CD14-positive monocyte (primary cell): ENCODE measurements around the gene DYSF. TPM values are rescaled to one million over a fixed set of nuclear protein-coding genes. Genes with fewer than 3 reads are reported as not detected.

ENCODE experiments used
- DNase-seq, 3 donors: peaks; one replicate each; pipeline ENCODE4 v3.0.0-alpha.2; 2011 to 2022
- H2AFZ ChIP-seq: 2 replicates; pipeline ENCODE4 v1.6.0; 2012; ENCODE audit warnings: mild to moderate bottlenecking, low read depth, low read length, inconsistent platforms; ENCODE audit not compliant: insufficient read depth, poor library complexity, severe bottlenecking
- H3K27ac ChIP-seq, 2 donors: 1 replicate in 1 of 2; 2 replicates in 1 of 2; pipeline ENCODE4 v1.5.1; 2012 to 2013; ENCODE audit warnings: low read length in 2 of 2, control low read depth in 1 of 2, inconsistent platforms in 1 of 2, low read depth in 1 of 2, mild to moderate bottlenecking in 1 of 2
- H3K27me3 ChIP-seq, 2 donors: one replicate each; pipeline versions ENCODE4 v1.6.0 to v1.6.1; 2011 to 2013; ENCODE audit warnings: low read length in 2 of 2; ENCODE audit not compliant: control insufficient read depth in 2 of 2, insufficient read depth in 2 of 2
- H3K36me3 ChIP-seq, 2 donors: replicated peaks in 1 of 2; 1 replicate in 1 of 2; 2 replicates in 1 of 2; pipeline versions ENCODE4 v1.5.1 to v1.6.1; 2012 to 2013; ENCODE audit warnings: low read length in 2 of 2, control low read depth in 1 of 2, inconsistent platforms in 1 of 2, mild to moderate bottlenecking in 1 of 2; ENCODE audit not compliant: insufficient read depth in 2 of 2, control insufficient read depth in 1 of 2
- H3K4me1 ChIP-seq, 2 donors: 1 replicate in 1 of 2; 2 replicates in 1 of 2; pipeline versions ENCODE4 v1.5.1 to v1.6.1; 2012 to 2013; ENCODE audit warnings: low read length in 2 of 2, control low read depth in 1 of 2, inconsistent platforms in 1 of 2, mild to moderate bottlenecking in 1 of 2, moderate library complexity in 1 of 2; ENCODE audit not compliant: insufficient read depth in 2 of 2, control insufficient read depth in 1 of 2
- H3K4me2 ChIP-seq: replicated peaks from 2 replicates; pipeline ENCODE3; 2012; ENCODE audit warnings: low read length, moderate library complexity, mild to moderate bottlenecking; ENCODE audit not compliant: poor library complexity, severe bottlenecking; ENCODE audit errors: extremely low read depth
- H3K4me3 ChIP-seq, 3 experiments: fragments of 200-600 bp in 1 of 3; sonication (generic) in 1 of 3; replicated peaks in 1 of 3; 1 replicate in 2 of 3; 2 replicates in 1 of 3; pipeline ENCODE4 v1.5.1; 2011 to 2013; ENCODE audit warnings: low read length in 3 of 3, mild to moderate bottlenecking in 3 of 3, control low read depth in 2 of 3, low read depth in 2 of 3, inconsistent platforms in 1 of 3, moderate library complexity in 1 of 3
- H3K79me2 ChIP-seq: 2 replicates; pipeline ENCODE4 v1.6.0; 2012; ENCODE audit warnings: mild to moderate bottlenecking, control low read depth, inconsistent platforms, low read length, moderate library complexity; ENCODE audit not compliant: insufficient read depth
- H3K9ac ChIP-seq: 2 replicates; pipeline ENCODE4 v1.6.0; 2017; ENCODE audit warnings: low read length, mild to moderate bottlenecking; ENCODE audit not compliant: insufficient read depth, poor library complexity, severe bottlenecking
- H3K9me3 ChIP-seq, 2 donors: replicated peaks in 1 of 2; 1 replicate in 1 of 2; 2 replicates in 1 of 2; pipeline versions ENCODE4 v1.5.1 to v1.6.1; 2012 to 2013; ENCODE audit warnings: low read length in 2 of 2, control low read depth in 1 of 2; ENCODE audit not compliant: control insufficient read depth in 1 of 2, insufficient read depth in 1 of 2
- H4K20me1 ChIP-seq: 2 replicates; pipeline ENCODE4 v1.6.0; 2012; ENCODE audit warnings: mild to moderate bottlenecking, low read length, control low read depth, moderate library complexity; ENCODE audit not compliant: insufficient read depth
- H3K27ac Mint-ChIP-seq, 7 donors: one replicate each; pipeline ENCODE4 v1.8.0; 2020; ENCODE audit warnings: mild to moderate bottlenecking in 7 of 7, mixed read lengths in 7 of 7, moderate library complexity in 6 of 7, inconsistent platforms in 2 of 7
- H3K27me3 Mint-ChIP-seq, 3 donors: one replicate each; pipeline ENCODE4 v1.8.0; 2021 to 2022; ENCODE audit warnings: low read depth in 3 of 3, mild to moderate bottlenecking in 3 of 3, mixed read lengths in 3 of 3, moderate library complexity in 3 of 3, inconsistent platforms in 1 of 3
- H3K36me3 Mint-ChIP-seq, 2 donors: one replicate each; pipeline ENCODE4 v1.8.0; 2020; ENCODE audit warnings: mixed read lengths in 2 of 2, inconsistent platforms in 1 of 2, mild to moderate bottlenecking in 1 of 2
- H3K4me1 Mint-ChIP-seq: one replicate; pipeline ENCODE4 v1.8.0; 2020; ENCODE audit warnings: mild to moderate bottlenecking, mixed read lengths
- H3K4me3 Mint-ChIP-seq, 2 donors: one replicate each; pipeline ENCODE4 v1.8.0; 2020; ENCODE audit warnings: mild to moderate bottlenecking in 2 of 2, mixed read lengths in 2 of 2, moderate library complexity in 1 of 2
- H3K9me3 Mint-ChIP-seq, 7 donors: one replicate each; pipeline ENCODE4 v1.8.0; 2020 to 2022; ENCODE audit warnings: mixed read lengths in 7 of 7, mild to moderate bottlenecking in 6 of 7, moderate library complexity in 6 of 7, inconsistent platforms in 2 of 7
- CTCF ChIP-seq: fragments of 200-600 bp; IDR thresholded peaks from one replicate; pipeline ENCODE4 v1.8.0; 2022; ENCODE audit warnings: antibody characterized with exemption, mild to moderate bottlenecking
- WGBS: methylation state at CpG from one replicate; pipeline ENCODE4 v1.1.5; 2013; ENCODE audit warnings: missing lambda C conversion rate; ENCODE audit not compliant: insufficient coverage; 5-methylcytosine and 5-hydroxymethylcytosine counted together
- intact Hi-C, 2 donors: fragments of 100-400 bp; cut with micrococcal nuclease; formaldehyde crosslinking; loops; one replicate each; pipeline versions ENCODE4 v1.15.0 to v1.15.1; 2023
- polyA plus RNA-seq, 3 donors: library from polyadenylated mRNA; depleted of rRNA in 1 of 3; unstranded in 2 of 3; stranded (reverse) in 1 of 3; fragments of 300-500 nt in 2 of 3; fragments of >200 nt in 1 of 3; fragmentation: Illumina TruSeq in 2 of 3; gene quantifications; 1 replicate in 2 of 3; 2 replicates in 1 of 3; pipeline ENCODE4 v1.2.3, GENCODE V29; 2012 to 2021

The DYSF gene
- polyA plus RNA-seq, 3 donors, result 16.1 to 72.5 (median 31.2) TPM

DNA sequence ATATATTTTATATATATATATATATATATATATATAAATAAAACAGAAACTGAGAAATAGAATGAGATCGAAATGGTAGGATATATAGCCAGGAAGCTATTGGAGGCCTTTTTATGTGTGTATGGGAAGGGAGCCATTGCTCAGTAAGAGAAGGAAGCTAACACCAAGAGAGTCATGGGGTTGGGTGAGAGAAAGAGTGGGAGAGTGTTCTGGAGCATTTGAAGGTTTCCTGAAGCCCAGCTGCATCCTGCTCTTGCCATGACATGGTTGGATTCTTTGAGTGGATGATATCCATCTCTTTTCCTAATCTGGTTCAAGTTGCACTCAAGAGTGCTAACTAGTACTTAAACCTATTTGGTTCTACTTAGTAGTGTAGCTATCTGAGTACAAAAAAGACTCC, 282.3 kb downstream of the DYSF start:
- TF ChIP-seq CTCF, result no peak
- H4K20me1 ChIP-seq, result no peaks in the 10 kb centered on the region
- Mint-ChIP-seq H3K4me1 (no peaks in the 10 kb centered on the region), H3K4me3 (no peak overlapping the region), H3K36me3 (no peaks in the 10 kb centered on the region), H3K9me3 (peaks cover 3 to 19% (median 13%) of the 10 kb centered on the region in 7 donors), H3K27ac (no peak overlapping the region), H3K27me3 (peaks cover 1 to 9% (median 2%) of the 10 kb centered on the region in 3 donors)
- intact Hi-C loops, result no loop called here
- H3K4me3 ChIP-seq, result no peak overlapping the region
- no peaks in the 10 kb centered on the region for H3K36me3 ChIP-seq
- H3K27ac ChIP-seq, result no peak overlapping the region
- no peak overlapping the region for H3K4me2 ChIP-seq
- no peaks in the 10 kb centered on the region for H3K79me2 ChIP-seq
- no peak for DNase-seq
- H3K9me3 ChIP-seq, result peaks cover 0 to 20% of the 10 kb centered on the region in 2 donors
- H2AFZ ChIP-seq, result no peak overlapping the region
- H3K4me1 ChIP-seq, result no peaks in the 10 kb centered on the region
- no CpG with 5 or more reads among the region's 1 CpG for WGBS
- H3K27me3 ChIP-seq, result no peaks in the 10 kb centered on the region
- H3K9ac ChIP-seq, result no peak overlapping the region

Other genes starting within 250 kb of the DYSF start
- under 1 TPM; 0.08 to 0.20 (median 0.17) TPM for gene PAIP2B, start 226.5 kb upstream of the DYSF start, polyA plus RNA-seq
- 10 to 100 TPM; 19.1 to 64.6 (median 22.4) TPM for gene ZNF638, start 121.8 kb upstream of the DYSF start, polyA plus RNA-seq